HG02759 (cell line): Measurements from ENCODE around the gene WNT2.
"Not testable (repeated sequence)": the region's sequence is repeated elsewhere in the genome, so short reads cannot be mapped to it uniquely, and the experiment has no call there.

ENCODE experiments used
- ATAC-seq: cut with Tn5 transposase; IDR thresholded peaks from one replicate; pipeline ENCODE4 v1.9.1; 2021; ENCODE audit warnings: mild to moderate bottlenecking, moderate library complexity; ENCODE audit not compliant: unreplicated experiment

WNT2 gene

DNA sequence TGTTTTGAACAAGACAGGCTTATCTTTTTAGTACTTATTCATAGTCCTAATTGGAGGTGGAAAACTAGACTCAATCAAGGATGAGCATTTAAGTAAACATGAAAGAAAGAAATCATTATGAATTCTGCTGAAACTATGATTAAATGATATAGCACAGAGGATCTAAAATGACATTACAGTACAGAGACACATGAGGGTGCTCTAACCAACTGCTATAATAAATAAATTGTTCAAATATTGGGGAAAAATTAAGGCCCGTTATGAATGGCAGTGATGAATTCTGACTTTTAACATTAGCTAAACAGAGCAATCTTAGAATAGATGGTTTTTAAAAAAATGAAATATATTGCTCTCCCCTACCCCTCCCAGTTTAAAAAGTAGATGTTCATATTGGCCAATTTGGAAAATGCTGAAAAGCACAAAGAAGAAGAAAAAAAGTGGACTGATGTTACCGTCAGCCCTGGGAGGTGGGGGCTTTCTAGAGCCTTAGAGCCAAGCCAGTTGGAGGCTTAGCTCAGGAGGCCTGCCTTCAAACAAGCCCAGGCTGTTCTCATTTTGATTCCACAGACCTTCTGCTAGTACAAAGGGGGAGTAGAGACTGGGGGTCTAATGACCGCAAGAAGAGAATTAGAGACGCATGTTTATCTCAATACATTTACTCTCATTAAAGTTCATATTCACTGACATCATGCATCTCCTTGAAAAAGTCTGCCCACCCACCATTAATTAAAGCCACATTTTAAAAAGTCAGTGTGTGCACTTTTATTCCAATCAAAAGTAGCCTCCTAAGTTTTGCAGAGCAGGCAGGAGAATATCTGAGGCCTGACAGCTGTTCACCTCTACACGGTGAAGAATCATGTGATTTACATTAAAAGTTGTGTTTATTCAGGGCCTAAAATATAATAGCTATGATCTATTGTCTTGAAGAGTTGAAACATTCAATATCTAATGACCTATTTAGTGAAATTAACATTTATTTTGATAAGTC lies 10.0 kb downstream of the WNT2 start:
- no peak for ATAC-seq

DNA sequence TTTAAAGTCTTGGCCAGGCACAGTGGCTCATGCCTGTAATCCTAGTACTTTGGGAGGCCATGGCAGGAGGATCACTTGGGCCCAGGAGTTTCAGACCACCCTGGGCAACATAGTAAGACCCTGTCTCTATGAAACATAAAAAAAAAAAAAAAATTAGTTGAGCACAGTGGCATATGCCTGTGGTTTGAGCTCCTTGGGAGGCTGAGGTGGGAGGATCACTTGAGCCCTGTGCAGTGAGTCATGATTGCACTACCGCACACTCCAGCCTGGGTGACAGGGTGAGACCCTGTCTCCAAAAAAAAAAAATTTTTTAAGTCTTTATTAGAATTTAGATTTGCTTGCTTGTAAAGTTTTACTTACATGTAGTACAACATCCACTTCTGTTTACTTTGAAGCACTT lies 14.0 kb downstream of the WNT2 start:
- no peak for ATAC-seq

DNA sequence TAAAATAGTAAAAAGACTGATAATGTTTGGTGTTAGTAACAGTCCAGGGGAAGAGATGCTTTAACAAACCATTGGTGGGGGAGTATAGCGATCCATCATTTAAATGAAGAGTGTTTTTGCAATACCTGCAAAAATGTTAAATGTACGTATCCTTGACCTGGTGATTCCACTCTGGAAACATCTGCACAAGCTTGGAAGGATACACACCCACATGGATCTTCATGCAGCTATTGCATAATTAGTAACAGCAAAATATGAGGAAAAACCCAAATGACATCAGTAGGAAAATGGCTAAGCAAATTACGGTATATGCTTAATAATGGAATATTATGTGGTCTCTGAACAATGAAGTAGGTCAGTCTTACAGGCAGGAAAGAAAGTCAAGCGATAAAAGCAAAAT lies 20.5 kb downstream of the WNT2 start:
- no peak for ATAC-seq

DNA sequence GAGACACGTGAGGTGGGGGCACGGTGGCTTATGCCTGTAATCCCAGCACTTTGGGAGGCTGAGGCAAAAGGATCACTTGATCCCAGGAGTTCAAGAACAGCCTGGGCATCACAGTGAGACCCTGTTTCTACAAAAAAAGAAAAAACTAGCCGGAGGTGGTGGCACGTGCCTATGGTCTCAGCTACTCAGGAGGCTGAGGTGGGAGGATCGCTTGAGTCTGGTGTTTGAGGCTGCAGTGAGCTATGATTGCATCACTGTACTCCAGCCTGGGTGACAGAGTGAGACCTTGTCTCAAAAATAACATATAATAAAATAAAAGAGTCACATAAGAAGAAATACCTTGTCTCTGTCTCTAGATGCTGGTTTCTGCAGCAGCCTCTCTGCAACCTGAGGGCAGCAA lies 22.4 kb downstream of the WNT2 start:
- not testable (repeated sequence) for ATAC-seq

DNA sequence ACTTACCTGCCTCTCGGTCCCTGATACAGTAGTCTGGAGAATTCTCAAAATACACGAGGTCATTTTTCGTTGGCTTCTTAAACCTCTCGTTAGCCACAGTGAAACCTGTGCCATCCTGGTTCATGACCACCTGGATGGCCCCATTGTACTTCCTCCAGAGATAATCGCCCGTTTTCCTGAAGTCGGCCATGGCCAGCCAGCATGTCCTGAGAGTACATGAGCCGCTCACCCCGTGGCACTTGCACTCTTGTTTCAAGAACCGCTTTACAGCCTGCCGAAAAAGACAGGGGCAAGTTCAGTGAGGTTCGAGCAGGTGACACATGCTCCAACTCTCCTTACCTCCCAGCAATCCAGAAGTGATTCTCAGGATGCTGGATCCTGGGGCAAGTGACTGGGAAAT lies 25.3 kb downstream of the WNT2 start:
- ATAC-seq = no peak

DNA sequence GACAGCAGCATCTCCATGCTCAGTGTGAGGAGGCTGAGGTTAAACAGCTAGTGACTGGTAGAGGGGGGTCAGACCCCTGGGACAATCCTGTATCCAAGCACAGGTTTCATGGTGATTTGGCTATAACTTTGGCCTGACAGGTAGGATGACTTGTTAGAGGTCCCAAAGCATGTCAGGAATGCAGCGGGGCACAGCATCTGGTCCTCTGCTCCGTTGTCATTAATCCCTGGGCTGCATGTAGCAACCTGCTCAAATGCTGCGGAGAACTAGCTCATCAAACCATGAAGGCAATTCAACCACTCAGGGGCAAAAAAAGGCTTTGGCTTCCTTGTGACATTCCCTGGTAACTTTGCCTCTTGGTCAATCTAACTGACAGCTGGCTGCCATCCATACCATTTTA lies 26.8 kb downstream of the WNT2 start:
- no peak for ATAC-seq

DNA sequence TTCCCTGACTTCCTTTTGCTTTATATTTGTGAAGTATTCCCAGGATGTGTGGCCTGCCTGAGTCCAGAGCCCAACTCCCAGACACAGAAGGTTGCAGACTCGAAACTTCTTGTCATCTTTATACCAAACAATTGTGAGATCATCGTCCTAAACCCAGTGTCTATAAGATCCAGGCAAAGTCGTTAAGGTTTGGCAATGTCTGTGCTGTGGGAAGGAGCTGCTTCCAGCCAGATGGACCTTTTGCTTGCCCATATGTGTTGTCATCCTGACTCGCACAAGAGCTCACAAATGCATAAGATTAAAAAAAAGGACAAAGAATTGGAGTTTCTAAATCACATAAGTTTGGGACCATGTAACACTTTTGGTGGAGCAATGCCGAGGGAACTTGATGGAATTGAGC lies 37.0 kb downstream of the WNT2 start:
- ATAC-seq = no peak

DNA sequence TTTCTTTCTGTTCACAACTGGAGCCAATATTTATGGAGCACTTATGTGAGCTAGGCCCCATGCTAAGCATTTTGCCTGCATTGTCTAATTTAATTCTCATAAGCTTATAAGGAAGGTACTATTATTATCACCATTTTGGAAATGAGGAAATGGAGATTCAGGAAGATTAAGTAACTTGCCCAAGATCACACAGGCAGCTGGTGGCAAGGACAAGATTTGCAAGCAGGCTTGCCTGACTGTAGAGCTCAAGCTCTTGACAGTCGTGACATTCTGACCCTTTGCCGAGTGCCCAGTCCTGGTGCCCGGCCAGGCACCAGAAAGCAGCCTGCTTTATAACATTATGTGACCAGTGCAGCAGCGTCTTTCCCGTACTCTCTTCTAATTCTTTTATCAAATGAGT lies 38.2 kb downstream of the WNT2 start:
- no peak for ATAC-seq

DNA sequence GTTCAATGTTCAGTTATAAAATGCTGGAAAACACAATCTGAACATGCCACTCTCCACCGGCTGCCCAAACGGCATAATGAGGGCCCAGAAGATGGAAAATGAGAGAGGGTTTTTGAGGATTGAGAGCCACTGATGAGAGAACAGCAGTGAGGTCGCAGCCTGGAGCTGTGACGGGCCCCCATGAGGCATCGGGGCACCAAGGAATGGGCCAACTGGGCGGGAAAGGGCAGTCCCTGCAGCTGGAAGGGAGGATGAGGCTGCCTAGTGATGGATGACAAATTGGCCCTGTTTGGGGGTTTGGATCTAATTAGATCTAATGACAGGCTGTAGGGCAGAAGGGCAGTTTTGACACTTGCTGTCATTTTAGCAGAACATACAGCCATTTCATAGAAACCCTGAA lies 39.1 kb downstream of the WNT2 start:
- ATAC-seq = no peak

DNA sequence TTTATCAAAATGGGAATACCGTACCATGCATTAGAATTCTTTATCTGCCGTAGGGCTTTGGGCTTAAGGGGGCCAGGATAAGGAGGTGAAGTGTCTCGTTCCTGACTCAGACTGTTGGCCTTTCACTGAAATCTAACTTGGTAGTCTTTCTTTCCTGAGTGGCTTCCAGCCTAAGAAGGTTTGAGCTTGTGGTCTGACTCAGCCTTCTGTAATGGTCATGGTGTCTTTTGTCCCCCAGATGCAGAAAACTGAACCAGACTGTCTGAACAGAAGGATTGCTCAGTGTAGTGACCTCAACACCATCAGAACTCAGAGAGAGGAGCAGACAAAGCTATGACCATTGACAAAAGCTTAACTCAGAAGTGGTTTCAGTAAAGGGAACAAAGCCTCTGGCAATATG lies 39.5 kb downstream of the WNT2 start:
- ATAC-seq = no peak

DNA sequence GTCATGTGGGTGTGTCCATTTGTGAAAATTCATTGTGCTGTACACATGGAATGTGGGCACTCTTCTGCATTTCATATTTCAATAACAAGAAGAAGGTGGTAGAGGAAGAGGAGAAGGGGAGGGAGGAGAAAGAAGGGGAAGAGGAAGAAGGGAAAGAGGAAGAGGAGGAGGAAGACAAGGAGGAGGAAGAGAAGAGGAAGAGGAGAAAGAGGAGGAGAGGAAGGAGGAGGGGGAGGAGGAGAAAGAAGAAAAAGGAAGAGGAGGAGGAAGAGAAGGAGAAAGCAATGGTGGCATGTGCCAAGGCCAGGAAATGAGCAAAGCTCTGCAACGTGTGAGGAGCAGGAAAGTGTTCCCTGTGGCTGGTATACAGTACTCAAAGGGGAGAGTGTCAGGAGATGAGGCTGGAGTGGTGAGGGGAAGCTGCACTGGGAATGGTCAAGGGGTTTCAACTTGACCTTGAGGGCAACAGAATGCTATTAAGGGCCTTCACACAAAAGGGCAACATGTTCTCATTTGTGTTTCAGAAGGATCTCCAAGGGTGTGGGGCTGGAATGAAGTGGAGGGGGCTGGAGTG lies 40.5 kb downstream of the WNT2 start:
- no peak for ATAC-seq

DNA sequence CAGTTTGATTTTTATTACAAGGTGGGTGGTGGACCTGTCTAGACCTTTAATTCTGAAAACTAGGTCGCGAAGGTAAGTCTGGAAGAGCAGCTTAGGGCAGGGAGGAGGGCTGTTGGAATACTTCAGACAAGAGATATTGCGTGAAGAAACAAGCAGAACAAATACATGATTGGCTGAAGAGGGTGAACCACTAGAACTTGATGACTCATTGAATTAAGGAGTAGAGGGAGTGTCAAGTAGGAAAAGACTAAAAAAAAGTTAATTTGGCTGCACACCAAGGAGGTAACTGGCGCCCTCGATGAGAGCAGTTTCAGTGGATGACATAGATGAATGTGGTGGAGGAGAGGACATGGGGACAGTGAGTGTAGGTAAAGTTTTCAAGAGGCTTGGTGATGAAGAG lies 41.3 kb downstream of the WNT2 start:
- ATAC-seq = no peak

DNA sequence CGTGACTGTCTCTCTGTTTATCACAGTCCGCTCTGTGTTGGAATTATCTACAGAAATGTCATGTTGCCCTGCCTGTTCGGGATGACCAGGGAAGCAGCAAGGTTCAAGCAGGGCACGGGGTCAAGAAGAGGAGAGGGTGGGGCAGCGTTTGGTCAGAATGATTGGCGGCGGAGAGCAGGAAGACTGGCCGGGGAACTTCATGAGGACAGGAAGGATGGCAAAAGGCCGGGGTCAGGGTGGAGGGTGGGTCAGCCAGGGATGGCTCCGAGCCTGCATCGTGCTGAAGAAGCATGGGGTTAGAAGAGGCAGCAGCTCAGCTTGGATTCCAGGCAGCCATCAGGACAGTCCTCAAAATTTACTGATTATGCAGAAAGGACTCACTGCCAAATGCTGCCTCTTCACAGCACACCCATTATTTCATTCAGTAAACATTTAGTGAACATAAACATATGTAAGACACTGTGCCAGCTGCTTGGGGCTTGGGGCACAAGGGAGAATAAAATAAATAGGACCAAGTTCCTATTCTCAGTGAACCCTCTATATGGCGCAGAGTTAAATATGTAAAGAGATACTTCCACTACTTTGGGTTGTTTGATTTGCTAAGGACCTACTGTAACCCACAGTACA lies 42.8 kb downstream of the WNT2 start:
- no peak for ATAC-seq

DNA sequence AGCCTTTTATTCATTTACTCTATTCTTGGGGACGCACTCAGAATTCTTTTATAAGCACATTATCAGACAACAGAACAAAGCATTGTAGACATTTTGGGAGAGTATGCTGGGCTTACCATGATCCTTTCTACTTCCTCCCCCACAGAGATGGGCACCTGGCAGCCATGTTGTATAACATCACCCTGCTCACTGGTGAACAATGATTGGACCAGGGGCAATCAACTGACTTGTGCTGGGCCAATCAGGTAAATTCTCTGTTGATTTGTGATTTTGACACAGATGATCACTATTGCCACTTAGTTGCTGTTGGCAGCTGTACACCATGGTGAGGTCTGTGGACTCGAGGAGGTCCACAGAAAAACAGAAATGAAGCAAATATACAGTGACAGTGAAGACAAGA lies 43.7 kb downstream of the WNT2 start:
- no peak for ATAC-seq

DNA sequence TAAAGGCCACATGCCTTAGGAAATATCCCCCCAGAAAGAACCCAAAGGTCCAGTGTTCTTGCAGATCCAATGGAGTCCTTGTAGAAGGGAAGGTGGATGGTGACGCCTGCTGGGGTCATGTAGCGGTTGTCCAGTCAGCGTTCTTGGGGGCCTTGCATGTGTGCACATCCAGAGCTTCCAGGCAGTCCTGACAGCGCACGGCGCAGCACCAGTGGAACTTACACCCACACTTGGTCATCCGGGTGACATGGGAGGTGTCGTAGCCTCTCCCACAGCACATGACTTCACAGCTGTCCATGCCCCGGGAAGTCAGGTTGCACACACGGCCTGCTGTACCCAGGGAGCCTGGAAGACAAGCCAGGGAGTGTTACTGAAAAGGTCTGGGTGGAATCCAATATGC lies 44.8 kb downstream of the WNT2 start:
- no peak for ATAC-seq

DNA sequence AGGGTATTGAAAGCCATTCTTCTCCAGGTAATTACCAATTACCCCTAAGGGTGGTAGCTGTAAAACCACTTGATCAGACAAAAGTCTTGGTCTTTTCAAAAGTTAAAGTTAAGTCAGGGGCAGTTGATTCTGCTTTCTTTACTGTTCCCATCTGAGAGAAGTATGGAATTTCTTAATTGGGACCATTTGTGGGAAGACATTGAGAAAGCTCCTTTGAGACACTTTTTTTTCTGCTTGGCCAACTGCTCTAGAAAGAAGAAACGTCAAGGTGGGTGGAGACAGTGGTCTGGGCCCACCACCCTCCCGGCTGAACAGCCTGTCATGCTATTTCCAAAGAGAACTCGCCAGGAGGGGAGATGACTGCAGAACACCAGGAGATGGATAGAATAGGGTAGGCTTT lies 45.3 kb downstream of the WNT2 start:
- ATAC-seq = no peak

DNA sequence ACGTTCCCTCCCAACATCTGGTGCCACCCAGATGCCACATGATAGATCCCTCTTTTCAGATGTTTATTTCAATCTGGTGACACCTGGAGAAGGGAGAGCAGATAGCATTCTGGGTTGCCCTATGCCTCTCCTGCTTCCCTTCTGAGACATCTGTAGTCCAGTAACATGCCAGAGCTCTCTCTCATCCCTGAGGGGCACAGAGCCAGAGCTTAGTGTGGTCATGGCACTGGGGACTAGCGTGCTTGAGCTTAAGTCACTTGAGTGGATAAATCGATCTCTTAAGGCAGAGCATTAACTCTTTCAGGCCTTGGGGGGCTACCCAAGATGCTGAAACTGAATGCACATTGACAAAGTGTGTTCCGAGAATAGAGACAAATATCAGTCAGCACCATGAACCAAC lies 47.9 kb downstream of the WNT2 start:
- ATAC-seq = no peak

DNA sequence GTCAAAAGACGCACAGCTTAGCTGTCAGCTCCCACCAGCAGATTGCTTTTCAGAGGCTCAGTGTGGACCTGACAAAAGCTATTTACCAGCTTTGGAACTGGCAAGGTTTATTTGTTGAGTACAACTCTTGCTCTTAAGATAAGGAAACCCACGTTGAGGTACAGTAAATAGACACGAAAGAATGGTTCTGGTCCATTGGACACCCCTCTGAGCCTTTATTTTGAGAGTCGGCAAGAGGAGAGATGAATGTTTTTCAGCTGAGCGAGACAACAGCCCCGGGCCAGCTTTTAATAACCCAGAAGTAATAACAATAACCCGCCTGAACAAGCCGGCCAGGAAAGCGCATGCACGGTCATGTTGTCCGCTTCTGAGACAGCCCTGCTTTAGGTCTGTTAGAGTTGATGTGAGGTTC lies 49.0 kb downstream of the WNT2 start:
- ATAC-seq = no peak

DNA sequence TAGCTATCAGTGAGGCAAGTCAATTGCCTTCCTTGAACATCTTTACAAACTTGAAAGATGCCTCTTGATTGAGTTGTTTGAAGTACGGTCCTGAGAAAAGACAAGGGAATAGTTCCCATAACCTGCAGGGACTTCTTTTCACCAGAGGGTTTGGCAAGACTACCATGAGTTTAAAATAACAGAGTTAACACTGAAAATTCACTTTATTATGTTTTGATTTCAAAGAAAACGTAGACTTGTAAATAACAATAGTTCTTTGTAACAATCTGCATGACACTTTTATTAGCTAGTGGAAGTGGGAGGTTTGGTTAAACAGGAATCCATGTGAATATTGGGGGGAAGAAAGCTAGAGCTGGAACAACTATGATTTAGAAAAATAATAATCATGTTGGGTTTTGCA lies 49.5 kb downstream of the WNT2 start:
- no peak for ATAC-seq

DNA sequence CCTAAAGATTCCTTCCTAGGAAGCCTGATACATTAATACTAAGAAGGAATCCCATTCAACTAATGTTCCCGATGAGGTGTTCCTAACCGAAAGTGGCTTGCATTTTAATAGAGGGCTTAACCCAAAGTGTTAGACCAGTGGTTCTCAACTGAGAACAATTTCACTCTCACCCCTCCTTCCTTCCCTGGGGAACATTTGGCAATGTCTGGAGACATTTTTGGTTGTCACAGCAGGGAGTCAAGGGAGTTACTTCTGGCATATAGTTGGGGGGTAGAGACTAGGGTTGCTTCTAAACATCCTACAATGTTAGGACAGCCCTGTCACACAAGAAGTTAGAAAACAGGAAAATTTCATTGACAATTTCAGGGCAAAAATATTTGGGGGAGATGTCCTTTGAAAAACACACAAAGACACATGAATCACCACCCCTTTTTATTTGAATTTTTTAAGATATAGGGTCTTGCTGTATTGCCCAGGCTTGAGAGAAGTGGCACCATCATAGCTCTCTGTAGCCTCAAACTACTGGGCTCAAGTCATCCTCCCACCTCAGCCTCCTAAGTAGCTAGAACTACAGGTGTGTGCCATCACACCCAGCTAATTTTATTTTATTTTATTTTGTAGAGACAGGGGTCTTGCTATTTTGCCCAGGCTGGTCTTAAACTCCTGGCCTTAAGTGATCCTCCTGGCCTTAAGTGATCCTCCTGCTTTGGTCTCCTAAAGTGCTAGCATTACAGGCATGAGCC lies 50.7 kb downstream of the WNT2 start:
- ATAC-seq = no peak

DNA sequence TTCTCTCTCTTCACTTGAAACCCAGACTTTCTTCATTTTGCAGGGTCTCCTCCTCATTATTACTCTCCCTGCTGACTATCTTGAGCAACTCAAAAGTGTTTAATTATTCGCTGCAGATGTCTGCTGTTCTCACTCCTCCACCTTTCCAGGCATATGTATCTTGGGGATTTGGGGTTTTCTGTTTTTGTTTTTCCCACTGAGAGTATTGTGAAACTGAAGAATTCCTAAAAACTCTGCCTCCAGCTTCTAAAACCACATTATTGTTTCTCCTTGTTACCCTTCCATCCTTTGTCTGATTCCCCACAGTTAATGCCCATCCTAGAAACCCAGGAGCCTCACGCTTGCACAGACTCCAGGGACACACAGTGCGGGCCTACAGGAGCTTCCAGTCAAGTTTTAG lies 51.3 kb downstream of the WNT2 start:
- ATAC-seq = no peak
